GM19238 (cell line): ENCODE measurements around the gene AGBL4.

Experiments used
- DNase-seq: peaks from one replicate; pipeline ENCODE4 v3.0.0; 2011; ENCODE audit warnings: low spot score; ENCODE audit not compliant: insufficient read length

The AGBL4 gene

DNA sequence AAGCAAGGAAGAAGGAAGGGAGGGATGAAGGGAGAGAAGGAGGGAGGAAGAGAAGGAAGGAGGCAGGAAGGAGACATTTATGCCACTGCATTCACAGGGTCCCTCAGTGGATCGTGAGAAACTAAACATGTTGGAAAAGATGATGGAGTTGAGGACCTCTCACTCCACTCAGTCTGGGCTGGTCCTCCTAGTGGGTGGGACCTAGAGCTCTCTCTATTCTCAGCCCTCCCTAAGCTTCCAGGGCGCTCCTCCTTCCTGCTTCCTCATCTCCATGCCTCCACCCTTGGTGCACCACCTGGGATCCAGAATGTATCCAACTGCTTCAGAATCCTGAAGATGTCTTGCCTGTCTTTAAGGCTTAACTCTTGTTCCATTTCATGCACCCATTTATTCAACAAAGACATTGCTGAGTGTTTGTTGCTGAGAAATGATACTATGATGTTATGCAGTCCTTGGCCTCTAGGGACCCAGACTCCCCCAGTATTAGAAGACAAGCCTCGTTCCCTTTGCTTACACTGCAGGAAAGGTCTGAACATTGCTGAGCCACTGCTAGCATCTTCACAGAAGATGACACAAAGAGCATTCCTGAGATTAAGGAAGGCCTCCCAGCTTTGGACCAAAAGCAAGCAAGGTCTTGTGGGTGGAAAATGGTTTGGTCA, 1335.5 kb downstream of the AGBL4 start:
- no peak for DNase-seq

- DNase-seq: no peak
Measured at GRCh38 chr1:48687282-48688045, 1336.3 kb downstream of the AGBL4 start.

DNA sequence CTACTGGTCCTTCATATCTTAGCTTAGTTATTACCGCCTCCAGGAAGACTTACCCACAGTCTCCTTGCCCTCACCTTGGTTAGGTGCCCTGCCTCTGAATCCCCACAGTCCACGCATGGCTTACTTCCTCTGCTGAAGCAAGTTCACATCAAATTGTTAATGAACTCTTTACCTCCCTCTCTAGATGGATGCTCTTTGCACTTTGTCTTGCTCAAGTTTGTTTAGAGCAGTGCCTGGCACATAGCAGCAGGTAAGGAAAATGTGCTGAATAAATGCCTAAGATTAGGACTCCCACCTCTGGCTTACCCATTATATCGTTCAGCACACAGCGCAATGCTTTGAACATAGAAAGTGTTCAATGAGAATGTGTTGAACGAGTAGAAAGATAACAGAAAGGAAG, 1337.6 kb downstream of the AGBL4 start:
- no peak for DNase-seq

GRCh38 chr1:48684381-48684780, 1339.4 kb downstream of the AGBL4 start:
- DNase-seq: no peak

- no peak for DNase-seq
Measured at GRCh38 chr1:48683839-48684238, 1339.9 kb downstream of the AGBL4 start.

DNA sequence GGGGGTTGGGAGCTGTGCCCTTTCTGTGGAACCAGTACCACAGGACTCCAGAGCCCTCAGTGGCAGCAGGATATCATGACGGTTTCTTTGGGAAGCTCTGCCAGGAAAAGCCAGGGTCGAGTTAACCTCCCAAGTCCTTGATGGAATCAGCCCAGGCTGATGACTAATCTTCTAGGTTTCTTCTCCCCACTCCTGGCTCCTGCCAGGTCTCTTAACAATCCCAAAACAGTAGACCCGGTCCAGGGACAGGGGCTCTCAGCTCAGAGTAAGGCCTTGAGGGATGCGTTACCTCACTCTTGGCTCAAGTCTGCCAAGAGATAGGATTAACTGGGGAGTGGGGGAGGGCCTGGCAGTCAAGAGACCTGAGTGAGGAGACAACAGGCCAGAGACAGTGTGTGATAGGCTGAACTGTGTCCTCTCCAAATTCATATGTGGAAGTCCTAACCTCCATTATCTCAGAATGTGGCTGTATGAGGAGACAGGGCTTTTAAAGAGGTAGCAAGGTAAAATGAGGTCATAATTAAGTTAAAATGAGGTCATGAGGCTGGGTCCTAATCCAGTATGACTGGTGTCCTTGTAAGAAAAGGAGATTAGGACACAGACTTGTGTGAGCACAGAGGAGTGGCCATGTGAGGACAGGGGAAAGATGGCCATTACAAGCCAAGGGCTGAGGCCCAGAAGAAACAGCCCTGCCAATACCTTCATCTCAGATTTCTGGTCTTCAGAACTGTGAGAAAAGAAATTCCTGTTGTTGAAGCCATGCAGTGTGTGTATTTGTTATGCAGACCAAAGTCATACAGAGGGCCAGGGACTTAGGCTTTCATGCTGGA, 1342.1 kb downstream of the AGBL4 start:
- DNase-seq: no peak

DNA sequence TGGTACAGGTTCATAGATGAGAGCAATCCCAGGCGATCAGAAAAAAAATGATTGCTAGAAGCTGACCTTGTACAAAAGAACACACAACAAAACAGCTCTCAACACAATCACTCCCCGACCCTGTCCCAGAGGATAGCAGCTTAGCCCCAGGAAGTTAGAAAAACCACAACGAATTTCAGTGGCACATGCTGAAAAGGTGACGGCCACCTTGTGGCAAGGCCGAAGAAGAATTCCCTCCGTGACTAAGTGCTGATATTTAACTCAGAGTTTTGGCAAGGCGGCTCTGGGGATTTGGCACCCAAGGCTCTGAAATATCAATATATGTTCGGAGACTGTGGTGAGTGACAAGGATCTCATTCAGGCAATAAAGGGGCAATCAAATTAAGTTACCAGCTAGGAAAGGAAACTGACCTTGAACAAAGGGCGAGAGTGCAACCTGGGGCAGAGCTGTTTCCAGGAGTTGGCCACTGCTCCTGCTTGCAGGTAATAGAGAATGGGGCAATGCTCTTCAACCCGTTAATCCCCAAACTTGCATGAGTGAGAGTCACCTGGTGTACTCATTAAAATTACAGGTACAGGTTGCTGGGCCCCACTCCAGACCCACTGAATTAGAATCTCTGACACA, 1343.2 kb downstream of the AGBL4 start:
- DNase-seq: no peak

GRCh38 chr1:48679859-48680258, 1343.9 kb downstream of the AGBL4 start:
- no peak for DNase-seq

DNA sequence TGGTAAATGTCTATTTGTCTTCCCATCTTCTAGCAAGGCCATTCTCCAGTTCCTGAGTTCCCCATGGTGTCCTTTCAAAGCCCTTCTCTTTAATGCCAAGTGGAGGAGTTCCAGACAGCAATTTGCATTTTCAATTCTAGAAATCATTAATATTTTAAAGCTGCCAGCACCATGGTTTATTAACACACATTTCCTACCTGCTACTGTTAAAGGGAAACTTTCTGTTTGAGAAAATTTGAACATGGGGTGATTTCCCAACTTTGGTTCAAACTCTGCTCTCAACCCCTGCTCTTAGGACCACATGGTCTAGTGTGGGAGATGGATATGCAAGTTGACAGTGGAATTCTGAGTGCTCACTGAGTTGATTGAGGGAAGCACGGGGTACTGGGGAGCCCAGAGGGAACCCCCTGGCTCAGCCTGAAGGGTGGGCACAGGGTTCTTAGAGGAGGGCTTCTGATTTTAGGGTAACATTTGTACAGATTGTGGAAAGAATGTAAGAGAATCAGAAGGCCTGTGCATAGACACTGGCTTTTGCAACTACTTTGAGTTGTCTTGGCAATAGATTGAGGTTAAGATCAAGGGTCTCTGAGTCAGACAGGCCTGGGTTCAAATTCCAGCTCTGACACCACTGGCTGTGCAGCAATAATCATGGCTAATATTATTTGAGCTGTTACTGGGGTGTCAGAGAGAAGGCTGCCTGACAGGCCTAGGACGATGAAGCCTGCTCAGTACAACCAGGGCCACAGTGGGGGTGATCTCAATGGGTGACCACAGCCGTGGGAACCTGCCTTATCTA, 1344.8 kb downstream of the AGBL4 start:
- no peak for DNase-seq

DNA sequence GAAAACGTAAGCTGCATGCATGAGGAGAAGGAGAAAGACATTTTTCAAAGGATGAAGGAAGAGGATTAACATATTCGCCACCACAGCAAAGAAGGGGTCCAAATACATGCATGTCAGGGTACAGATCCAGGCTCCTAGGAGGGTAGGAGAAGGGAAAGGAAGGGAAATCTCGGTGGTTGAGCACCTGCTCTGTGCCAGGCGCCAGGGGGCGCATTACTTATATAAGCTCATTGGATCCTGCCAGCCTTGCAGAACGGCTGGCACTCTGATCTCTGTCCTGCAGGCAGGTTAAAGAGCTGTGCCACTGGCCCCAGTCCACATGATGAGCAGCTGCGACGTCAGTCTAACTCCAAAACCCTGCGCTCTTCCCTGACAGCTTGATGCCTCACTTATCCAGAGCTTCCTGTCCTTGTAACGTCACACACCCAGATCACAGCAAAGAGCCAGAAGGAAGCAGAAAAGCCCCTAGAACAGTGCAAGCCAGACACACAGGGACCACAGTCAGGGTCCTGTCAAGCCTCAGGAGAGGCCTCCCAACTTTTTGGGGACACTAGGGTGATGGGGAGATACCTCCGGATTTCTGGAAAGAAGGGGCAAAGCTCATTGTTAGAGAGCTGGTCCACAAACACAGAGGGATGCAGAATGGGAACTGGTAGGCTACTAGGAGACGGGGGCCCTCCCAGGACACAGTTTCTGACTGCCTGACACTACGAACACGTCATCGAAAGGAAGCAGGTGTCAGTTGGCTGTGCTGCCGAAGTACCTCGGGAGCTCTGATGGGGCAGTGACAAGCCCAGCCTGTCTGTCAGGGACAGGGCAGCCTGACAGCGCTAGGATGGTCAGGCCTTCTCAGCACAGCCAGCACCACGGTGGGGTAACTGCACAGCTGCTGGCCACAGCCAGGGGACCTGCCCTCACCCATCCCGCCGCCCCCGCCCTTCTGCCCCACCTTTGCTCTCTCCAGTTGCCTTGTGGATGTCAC, 1346.2 kb downstream of the AGBL4 start:
- DNase-seq: peak; percentile 22

GRCh38 chr1:48676822-48677221, 1346.9 kb downstream of the AGBL4 start:
- DNase-seq: no peak

DNA sequence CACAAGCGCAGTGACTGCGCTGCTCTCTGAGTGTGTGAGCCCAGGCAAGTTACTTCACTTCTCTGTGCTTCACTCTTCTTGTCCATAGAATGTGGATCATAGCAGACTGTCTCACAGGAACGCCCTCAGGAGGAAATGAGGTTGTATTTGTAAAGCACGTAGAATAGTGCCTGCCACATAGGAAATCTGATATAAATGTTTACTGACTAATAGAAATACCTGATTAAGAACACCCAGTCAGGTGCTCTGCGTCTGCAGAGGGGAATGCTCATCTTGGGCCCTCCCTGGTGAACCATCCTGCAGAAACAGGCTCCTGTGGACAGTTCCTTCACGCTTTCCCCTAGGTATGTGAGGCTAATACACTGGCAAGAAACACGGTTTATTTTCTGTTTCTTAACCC, 1347.4 kb downstream of the AGBL4 start:
- DNase-seq: no peak

DNA sequence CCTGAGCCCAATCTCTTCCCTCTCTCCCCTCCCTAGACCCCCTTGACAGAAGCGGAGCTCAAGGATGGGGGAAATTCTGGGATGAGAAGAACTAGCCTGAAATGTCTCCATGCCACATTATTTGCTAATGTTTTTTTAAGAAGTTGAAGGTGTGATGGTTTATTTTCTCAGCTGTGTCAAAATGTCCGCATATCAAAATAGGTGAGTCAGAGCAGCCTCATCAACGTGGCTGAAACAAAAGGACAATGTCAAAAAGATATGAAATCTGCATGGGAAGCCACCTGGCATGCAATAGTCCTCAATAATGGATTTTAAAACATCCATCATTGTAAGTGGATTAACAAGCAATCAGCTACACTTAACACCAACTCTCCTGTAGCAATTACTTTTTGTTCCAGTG, 1348.5 kb downstream of the AGBL4 start:
- DNase-seq: no peak

DNA sequence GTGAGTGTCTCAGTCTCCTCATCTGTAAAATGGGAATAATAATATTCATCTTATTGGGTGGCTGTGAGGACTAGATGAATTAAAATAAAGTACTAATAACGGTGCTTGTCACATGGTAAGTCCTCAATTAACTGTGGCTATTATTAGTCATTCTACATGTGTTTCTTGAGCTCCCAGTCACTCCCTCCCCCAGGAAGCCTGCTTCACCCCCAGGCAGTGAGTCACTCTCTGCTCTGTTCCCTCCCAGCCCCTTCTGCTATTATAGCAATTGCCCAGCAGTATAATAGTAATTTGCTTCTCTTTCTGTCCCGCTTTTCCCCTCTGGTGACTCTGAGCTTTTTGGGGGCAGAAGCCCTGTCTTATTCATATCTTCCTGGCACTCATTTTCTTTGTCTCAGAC, 1349.1 kb downstream of the AGBL4 start:
- no peak for DNase-seq

GRCh38 chr1:48673332-48674105, 1350.2 kb downstream of the AGBL4 start:
- DNase-seq: no peak

GRCh38 chr1:48671578-48671977, 1352.2 kb downstream of the AGBL4 start:
- DNase-seq: no peak

- no peak for DNase-seq
Measured at GRCh38 chr1:48670234-48671020, 1353.3 kb downstream of the AGBL4 start.

DNA sequence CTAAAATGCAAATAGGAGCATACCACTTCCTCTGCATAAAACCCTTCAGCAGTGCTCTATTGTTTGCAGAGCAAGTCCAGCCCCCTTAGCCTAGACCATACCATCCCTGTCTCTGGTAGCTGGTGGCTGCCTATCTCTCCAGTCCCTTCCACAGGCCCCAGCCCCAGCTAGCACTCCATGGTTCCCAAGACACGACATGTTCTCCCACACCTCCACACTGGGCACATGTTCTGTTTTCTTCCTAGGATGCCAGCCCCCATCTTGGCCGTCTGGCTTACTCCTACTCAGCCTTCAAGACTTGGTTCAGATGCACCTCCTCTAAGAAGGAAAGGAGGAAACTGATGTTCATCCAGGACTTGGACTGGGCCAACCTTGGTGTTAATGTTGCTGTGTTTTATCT, 1355.4 kb downstream of the AGBL4 start:
- no peak for DNase-seq
